Parathyroid adenoma (tissue), 2 donors: ENCODE results near the gene BDKRB2.

Source experiments
- H2AFZ ChIP-seq: fragments of 300-600 bp; sonication (generic); one replicate; pipeline ENCODE4 v1.7.0; 2017; ENCODE audit warnings: antibody characterized with exemption, mild to moderate bottlenecking
- H3K27ac ChIP-seq: fragments of 300-600 bp; sonication (generic); one replicate; pipeline ENCODE4 v1.7.0; 2017
- H3K27me3 ChIP-seq: fragments of 300-600 bp; sonication (generic); one replicate; pipeline ENCODE4 v1.7.0; 2017; ENCODE audit warnings: low read length; ENCODE audit not compliant: control insufficient read depth, insufficient read depth
- H3K36me3 ChIP-seq: fragments of 300-600 bp; sonication (generic); one replicate; pipeline ENCODE4 v1.7.0; 2017; ENCODE audit warnings: low read length; ENCODE audit not compliant: control insufficient read depth, insufficient read depth
- H3K4me1 ChIP-seq: fragments of 300-600 bp; sonication (generic); one replicate; pipeline ENCODE4 v1.7.0; 2017; ENCODE audit warnings: control low read depth
- H3K4me2 ChIP-seq: fragments of 300-600 bp; sonication (generic); one replicate; pipeline ENCODE4 v1.7.0; 2017; ENCODE audit warnings: low read length
- H3K4me3 ChIP-seq: fragments of 300-600 bp; sonication (generic); one replicate; pipeline ENCODE4 v1.7.0; 2017; ENCODE audit warnings: low read depth, low read length
- H3K79me2 ChIP-seq: fragments of 300-600 bp; sonication (generic); one replicate; pipeline ENCODE4 v1.7.0; 2017; ENCODE audit warnings: control low read depth
- H3K9ac ChIP-seq: fragments of 300-600 bp; sonication (generic); one replicate; pipeline ENCODE4 v1.7.0; 2017; ENCODE audit warnings: mild to moderate bottlenecking
- H3K9me3 ChIP-seq: fragments of 300-600 bp; sonication (generic); one replicate; pipeline ENCODE4 v1.7.0; 2017; ENCODE audit warnings: low read length; ENCODE audit not compliant: control insufficient read depth
- TF ChIP-seq, protein P1 (sequence below): fragments of 300-600 bp; sonication (generic); IDR thresholded peaks from one replicate; pipeline ENCODE4 v1.7.0; 2017; ENCODE audit warnings: antibody characterized with exemption, mild to moderate bottlenecking
- donor health status: primary hyperparathyroidism.

BDKRB2 gene

DNA sequence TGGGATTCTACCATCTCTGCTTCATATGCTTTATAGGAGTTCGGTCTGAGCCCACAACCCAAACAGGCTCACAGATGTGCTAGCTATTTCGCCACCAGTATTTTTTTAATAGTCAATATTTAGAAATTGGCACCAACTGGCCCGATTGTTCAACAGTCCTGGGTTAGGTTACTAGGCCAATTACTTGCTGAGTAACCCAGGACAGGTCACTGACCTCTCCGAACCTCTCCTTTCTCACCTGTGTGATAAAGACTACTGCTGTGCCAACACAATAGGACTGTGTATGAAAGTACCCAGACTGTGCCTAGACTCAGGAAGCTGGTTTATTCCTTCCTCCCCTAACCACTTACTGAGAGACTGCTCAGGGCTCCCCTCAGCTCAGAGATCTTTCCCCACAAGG lies 8.3 kb downstream of the BDKRB2 start:
- Histone ChIP-seq H3K9me3 (no peaks in the 10 kb centered on the region), H3K4me3 (no peak overlapping the region), H3K36me3 (no peaks in the 10 kb centered on the region), H3K4me2 (no peak overlapping the region), H3K9ac (no peak overlapping the region), H3K27ac (no peak overlapping the region), H3K4me1 (no peaks in the 10 kb centered on the region), H3K27me3 (no peaks in the 10 kb centered on the region), H2AFZ (no peak overlapping the region), H3K79me2 (no peaks in the 10 kb centered on the region)
- TF ChIP-seq, protein P1, sequence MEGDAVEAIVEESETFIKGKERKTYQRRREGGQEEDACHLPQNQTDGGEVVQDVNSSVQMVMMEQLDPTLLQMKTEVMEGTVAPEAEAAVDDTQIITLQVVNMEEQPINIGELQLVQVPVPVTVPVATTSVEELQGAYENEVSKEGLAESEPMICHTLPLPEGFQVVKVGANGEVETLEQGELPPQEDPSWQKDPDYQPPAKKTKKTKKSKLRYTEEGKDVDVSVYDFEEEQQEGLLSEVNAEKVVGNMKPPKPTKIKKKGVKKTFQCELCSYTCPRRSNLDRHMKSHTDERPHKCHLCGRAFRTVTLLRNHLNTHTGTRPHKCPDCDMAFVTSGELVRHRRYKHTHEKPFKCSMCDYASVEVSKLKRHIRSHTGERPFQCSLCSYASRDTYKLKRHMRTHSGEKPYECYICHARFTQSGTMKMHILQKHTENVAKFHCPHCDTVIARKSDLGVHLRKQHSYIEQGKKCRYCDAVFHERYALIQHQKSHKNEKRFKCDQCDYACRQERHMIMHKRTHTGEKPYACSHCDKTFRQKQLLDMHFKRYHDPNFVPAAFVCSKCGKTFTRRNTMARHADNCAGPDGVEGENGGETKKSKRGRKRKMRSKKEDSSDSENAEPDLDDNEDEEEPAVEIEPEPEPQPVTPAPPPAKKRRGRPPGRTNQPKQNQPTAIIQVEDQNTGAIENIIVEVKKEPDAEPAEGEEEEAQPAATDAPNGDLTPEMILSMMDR = no peak

DNA sequence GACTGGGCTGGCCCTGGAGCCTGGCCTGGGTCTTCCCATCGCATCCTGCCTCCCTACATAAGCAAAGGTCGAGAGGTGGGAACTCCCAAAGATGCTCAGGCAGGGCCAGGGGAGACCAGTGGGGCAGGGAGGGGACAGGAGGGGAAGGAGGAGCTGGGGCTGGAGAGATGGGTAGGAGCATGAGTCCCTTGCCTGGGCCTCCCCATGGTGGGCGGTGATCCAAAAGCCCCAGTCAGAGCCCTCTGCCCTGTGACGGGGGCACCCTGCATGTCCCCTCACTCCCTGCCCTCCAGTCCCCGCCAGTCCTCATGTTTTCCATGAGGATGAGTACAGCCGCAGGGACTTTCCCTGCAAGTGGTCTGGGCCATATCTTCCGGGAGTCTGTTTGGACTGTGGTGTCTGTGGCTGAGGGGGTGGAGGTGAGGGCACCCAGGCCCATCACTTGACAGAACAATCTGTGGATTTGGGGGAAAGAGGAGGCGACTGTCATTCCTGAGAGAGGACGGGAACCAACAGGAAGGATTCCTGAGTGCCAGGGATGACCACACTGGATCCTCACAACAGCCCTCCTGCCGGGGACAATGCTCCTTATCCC lies 9.3 kb downstream of the BDKRB2 start:
- H3K27me3 ChIP-seq = no peaks in the 10 kb centered on the region
- no peaks in the 10 kb centered on the region for H3K79me2 ChIP-seq
- H3K27ac ChIP-seq = no peak overlapping the region
- no peaks in the 10 kb centered on the region for H3K9me3 ChIP-seq
- no peak overlapping the region for H2AFZ ChIP-seq
- TF ChIP-seq, protein P1 = no peak
- H3K9ac ChIP-seq = no peak overlapping the region
- no peak overlapping the region for H3K4me3 ChIP-seq
- no peaks in the 10 kb centered on the region for H3K4me1 ChIP-seq
- H3K4me2 ChIP-seq = no peak overlapping the region
- no peaks in the 10 kb centered on the region for H3K36me3 ChIP-seq

DNA sequence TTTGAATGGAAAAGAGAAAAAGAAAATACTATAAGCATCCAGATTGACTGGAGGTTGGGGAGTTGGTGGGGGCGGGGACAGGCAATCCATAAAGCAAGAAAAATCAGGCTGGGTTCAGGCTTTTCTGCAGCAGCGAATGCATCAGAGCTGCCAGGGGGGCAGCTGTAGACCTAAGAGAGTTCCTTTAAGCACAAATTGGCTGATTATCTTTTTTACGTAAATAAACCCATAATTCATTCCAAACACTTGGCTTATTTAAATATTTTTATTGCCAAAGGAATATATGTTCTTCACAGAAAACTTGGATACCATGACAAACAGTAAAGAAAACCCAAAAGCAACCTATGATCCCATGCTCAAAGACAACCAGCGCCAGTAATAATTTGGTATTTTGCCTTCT lies 10.2 kb downstream of the BDKRB2 start:
- H3K79me2 ChIP-seq = no peaks in the 10 kb centered on the region
- H3K9ac ChIP-seq = no peak overlapping the region
- H3K9me3 ChIP-seq = no peaks in the 10 kb centered on the region
- no peaks in the 10 kb centered on the region for H3K27me3 ChIP-seq
- no peak overlapping the region for H3K27ac ChIP-seq
- TF ChIP-seq, protein P1 = no peak
- no peak overlapping the region for H2AFZ ChIP-seq
- no peaks in the 10 kb centered on the region for H3K36me3 ChIP-seq
- H3K4me2 ChIP-seq = no peak overlapping the region
- H3K4me1 ChIP-seq = no peaks in the 10 kb centered on the region
- H3K4me3 ChIP-seq = no peak overlapping the region

DNA sequence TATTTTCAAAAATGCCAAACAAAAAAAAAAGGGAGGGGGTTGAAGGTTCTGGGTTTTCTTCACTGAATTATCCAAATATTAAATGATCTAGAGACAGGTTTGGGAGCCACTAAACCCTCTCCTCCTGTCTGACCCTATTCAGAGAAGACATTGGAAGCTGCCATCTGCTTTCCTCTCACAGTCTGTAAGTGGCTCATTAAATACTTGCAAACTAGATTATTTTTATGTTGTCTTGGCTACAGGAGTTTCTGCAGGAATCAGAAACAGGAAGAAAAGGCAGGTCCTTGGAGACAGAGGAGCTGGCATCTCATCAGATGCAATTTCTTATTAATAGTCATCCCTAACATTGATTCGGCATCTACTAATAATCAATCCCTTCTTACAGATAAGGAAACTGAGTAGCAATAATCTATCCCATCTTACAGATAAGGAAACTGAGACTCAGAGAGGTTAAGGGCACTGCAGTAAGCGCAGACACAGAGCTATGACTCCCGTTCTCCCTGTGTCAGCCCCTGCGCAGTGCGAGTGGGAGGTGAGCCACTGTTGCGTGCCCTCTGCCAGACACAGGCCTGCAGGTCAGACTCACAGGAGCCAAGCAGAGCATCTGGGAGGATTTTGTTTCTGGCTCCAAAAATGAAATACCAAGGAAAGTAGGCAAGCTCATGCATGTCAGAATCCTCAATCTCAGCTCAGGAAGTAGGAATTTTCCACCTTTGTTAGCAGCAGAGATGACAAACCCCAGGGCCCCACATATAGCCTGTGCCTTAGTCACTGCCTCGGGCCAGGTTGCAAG lies 11.0 kb downstream of the BDKRB2 start:
- TF ChIP-seq, protein P1 = no peak
- no peaks in the 10 kb centered on the region for H3K27me3 ChIP-seq
- H3K36me3 ChIP-seq = no peaks in the 10 kb centered on the region
- no peak overlapping the region for H3K4me3 ChIP-seq
- no peak overlapping the region for H3K9ac ChIP-seq
- no peaks in the 10 kb centered on the region for H3K4me1 ChIP-seq
- H3K4me2 ChIP-seq = no peak overlapping the region
- H3K79me2 ChIP-seq = no peaks in the 10 kb centered on the region
- H3K27ac ChIP-seq = no peak overlapping the region
- no peaks in the 10 kb centered on the region for H3K9me3 ChIP-seq
- no peak overlapping the region for H2AFZ ChIP-seq

DNA sequence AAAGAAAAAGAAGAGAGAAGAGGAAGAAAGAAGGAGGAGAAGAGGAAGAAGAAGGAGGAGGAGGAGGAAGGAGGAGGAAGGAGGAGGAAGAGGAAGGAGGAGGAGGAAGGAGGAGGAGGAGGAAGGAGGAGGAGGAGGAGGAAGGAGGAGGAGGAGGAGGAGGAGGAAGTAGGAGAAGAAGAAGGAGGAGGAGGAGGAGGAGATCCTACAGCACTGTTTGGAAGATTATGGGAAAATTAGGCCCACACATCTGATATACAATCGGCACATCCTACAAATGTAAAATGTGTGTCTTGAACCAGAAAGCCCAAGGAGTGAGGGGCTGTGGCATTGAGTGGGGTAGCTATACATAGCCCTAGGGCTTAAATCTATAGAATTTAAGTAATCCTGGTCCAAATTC lies 12.0 kb downstream of the BDKRB2 start:
- Histone ChIP-seq H2AFZ (no peak overlapping the region), H3K79me2 (no peaks in the 10 kb centered on the region), H3K36me3 (no peaks in the 10 kb centered on the region), H3K4me2 (no peak overlapping the region), H3K9me3 (no peaks in the 10 kb centered on the region), H3K4me1 (no peaks in the 10 kb centered on the region), H3K4me3 (no peak overlapping the region), H3K27ac (no peak overlapping the region), H3K9ac (no peak overlapping the region), H3K27me3 (no peaks in the 10 kb centered on the region)
- TF ChIP-seq, protein P1 = no peak
